MM.1S (cell line): Measurements from ENCODE around the gene CAVIN3.

Experiments used
- EZH2 ChIP-seq: fragments of 300-600 bp; sonication (generic); optimal IDR thresholded peaks from 2 replicates; pipeline ENCODE3; 2017; ENCODE audit warnings: low read depth, mild to moderate bottlenecking, antibody characterized with exemption, low read length, mixed read lengths
- TF ChIP-seq, protein P1 (sequence below): fragments of 300-600 bp; sonication (generic); IDR thresholded peaks from 2 replicates; pipeline ENCODE4 v1.5.1; 2016; ENCODE audit warnings: antibody characterized with exemption, low read length, mixed read lengths

DNA sequence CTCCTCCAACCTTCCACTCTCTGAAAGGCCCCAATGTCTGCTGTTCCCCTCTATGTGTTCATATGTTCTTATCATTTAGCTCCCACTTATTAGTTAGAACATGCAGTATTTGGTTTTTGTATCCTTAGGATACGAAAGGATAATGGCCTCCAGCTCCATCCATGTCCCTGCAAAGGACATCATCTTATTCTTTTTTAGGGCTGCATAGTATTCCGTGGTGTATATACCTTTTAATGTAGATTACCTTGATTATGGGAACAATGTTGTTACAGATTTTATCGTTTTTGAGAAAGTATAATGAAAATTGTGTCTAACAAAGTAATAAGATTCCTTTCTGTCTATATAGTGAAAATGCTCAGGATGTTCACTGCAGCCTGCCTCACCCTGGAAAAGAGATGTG lies 16.0 kb upstream of the CAVIN3 start:
- TF ChIP-seq, protein P1, sequence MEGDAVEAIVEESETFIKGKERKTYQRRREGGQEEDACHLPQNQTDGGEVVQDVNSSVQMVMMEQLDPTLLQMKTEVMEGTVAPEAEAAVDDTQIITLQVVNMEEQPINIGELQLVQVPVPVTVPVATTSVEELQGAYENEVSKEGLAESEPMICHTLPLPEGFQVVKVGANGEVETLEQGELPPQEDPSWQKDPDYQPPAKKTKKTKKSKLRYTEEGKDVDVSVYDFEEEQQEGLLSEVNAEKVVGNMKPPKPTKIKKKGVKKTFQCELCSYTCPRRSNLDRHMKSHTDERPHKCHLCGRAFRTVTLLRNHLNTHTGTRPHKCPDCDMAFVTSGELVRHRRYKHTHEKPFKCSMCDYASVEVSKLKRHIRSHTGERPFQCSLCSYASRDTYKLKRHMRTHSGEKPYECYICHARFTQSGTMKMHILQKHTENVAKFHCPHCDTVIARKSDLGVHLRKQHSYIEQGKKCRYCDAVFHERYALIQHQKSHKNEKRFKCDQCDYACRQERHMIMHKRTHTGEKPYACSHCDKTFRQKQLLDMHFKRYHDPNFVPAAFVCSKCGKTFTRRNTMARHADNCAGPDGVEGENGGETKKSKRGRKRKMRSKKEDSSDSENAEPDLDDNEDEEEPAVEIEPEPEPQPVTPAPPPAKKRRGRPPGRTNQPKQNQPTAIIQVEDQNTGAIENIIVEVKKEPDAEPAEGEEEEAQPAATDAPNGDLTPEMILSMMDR: no peak
- TF ChIP-seq EZH2: no peak
